GM12878 (cell line): Measurements from ENCODE around the gene RASGRF1. TPM values are rescaled to one million over a fixed set of nuclear protein-coding genes. Genes with fewer than 3 reads are reported as not detected.

Experiments used
- BACH1 ChIP-seq: fragments of 450-650 bp; IDR thresholded peaks from 2 replicates; pipeline ENCODE4 v1.6.1; 2017; ENCODE audit warnings: mild to moderate bottlenecking, borderline replicate concordance
- DPF2 ChIP-seq: fragments of 450-650 bp; IDR thresholded peaks from 2 replicates; pipeline ENCODE4 v1.6.1; 2017; ENCODE audit warnings: mild to moderate bottlenecking
- JUND ChIP-seq: IDR thresholded peaks from 2 replicates; pipeline ENCODE4 v1.6.1; 2012; ENCODE audit warnings: low read depth, mild to moderate bottlenecking, low read length, improper control_type of control experiment, moderate library complexity
- MTA2 ChIP-seq: fragments of 450-650 bp; IDR thresholded peaks from 2 replicates; pipeline ENCODE4 v1.6.1; 2016; ENCODE audit warnings: low read depth, mild to moderate bottlenecking, moderate library complexity
- NRF1 ChIP-seq: conservative IDR thresholded peaks from 2 replicates; pipeline ENCODE4 v1.6.1; 2011; ENCODE audit warnings: mild to moderate bottlenecking, low read depth, low read length, improper control_type of control experiment
- PAX5 ChIP-seq: IDR thresholded peaks from 2 replicates; pipeline ENCODE4 v1.6.1; 2011; ENCODE audit warnings: low read depth, low read length, borderline replicate concordance
- POLR2AphosphoS5 ChIP-seq: IDR thresholded peaks from 2 replicates; pipeline ENCODE4 v1.6.1; 2011; ENCODE audit warnings: mild to moderate bottlenecking, low read length, inconsistent platforms
- SREBF1 ChIP-seq: IDR thresholded peaks from 2 replicates; pipeline ENCODE4 v1.6.1; 2012; ENCODE audit warnings: mild to moderate bottlenecking, low read length
- SREBF2 ChIP-seq: IDR thresholded peaks from 2 replicates; pipeline ENCODE4 v1.6.1; 2012; ENCODE audit warnings: mild to moderate bottlenecking, low read length
- STAT1 ChIP-seq: fragments of 450-650 bp; conservative IDR thresholded peaks from 2 replicates; pipeline ENCODE4 v1.6.1; 2014; ENCODE audit warnings: antibody characterized with exemption, mild to moderate bottlenecking
- polyA plus RNA-seq, 11 experiments: library from polyadenylated mRNA; depleted of rRNA in 4 of 11; unstranded in 6 of 11; stranded (reverse) in 5 of 11; fragments of >200 nt; fragmentation: Nextera tagmentation in 4 of 11; fragmentation: Illumina TruSeq in 1 of 11; extraction: Ambion mirVana in 4 of 11; extraction: Trizol in 1 of 11; gene quantifications; 1 replicate in 1 of 11; 2 replicates in 10 of 11; pipeline versions ENCODE4 v1.2.1 to v1.2.3, GENCODE V29; 2011 to 2016; ENCODE audit warnings: inconsistent platforms in 2 of 11, missing spikeins in 2 of 11, low read depth in 1 of 11
- total RNA-seq, 4 experiments: library from RNA; depleted of rRNA in 3 of 4; stranded (reverse); fragments of >200 nt in 3 of 4; fragmentation: Illumina TruSeq in 1 of 4; extraction: Trizol in 1 of 4; gene quantifications; 2 replicates each; pipeline versions ENCODE4 v1.2.1 to v1.2.3, GENCODE V29; 2013 to 2021
- TF ChIP-seq, protein P1 (sequence below): fragments of 450-650 bp; IDR thresholded peaks from 2 replicates; pipeline ENCODE4 v1.6.1; 2016; ENCODE audit warnings: mild to moderate bottlenecking, moderate library complexity, borderline replicate concordance
- TF ChIP-seq, protein P2 (sequence below): fragments of 450-650 bp; IDR thresholded peaks from 2 replicates; pipeline ENCODE4 v1.6.1; 2017; ENCODE audit warnings: mild to moderate bottlenecking, low read depth, inconsistent platforms; ENCODE audit not compliant: poor library complexity, severe bottlenecking
- TF ChIP-seq, protein P3 (sequence below): IDR thresholded peaks from 2 replicates; pipeline ENCODE4 v1.6.1; 2011; ENCODE audit warnings: low read depth, low read length, improper control_type of control experiment, borderline replicate concordance
- TF ChIP-seq, protein P4 (sequence below): fragments of 450-650 bp; formaldehyde crosslinking; IDR thresholded peaks from 2 replicates; pipeline ENCODE4 v1.5.0; 2022; ENCODE audit warnings: mild to moderate bottlenecking, missing genetic modification characterization
- TF ChIP-seq, protein P5 (sequence below): fragments of 450-650 bp; IDR thresholded peaks from 2 replicates; pipeline ENCODE4 v1.6.1; 2017; ENCODE audit warnings: antibody characterized with exemption, mild to moderate bottlenecking, moderate library complexity

Gene RASGRF1
- total and polyA plus RNA-seq, 10 of the 15 experiments (the other 5 are each of a cell fraction or from before 2014, with no cell fraction given): 0.20 to 1.9 (median 0.86) TPM

DNA sequence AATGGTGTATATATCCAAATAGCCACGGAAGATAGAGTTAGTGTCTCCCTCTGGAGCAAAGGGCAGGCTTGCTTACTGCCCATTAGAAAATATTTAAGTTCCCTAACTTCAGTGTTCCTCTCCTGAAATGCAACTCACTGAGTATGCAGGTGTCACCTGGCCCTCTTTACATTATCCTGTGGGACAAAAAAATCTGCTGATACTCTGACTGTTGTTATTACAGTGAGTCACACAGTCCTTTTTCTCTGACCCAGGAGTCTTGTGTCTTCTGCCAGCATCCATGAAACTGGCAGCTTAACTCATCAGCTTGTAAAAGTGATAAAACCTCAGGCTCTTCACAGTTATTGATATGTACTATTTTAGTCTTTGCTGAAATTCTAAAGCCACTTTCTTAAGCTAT, 42.2 kb upstream of the RASGRF1 start (continued):
- TF ChIP-seq, protein P1, sequence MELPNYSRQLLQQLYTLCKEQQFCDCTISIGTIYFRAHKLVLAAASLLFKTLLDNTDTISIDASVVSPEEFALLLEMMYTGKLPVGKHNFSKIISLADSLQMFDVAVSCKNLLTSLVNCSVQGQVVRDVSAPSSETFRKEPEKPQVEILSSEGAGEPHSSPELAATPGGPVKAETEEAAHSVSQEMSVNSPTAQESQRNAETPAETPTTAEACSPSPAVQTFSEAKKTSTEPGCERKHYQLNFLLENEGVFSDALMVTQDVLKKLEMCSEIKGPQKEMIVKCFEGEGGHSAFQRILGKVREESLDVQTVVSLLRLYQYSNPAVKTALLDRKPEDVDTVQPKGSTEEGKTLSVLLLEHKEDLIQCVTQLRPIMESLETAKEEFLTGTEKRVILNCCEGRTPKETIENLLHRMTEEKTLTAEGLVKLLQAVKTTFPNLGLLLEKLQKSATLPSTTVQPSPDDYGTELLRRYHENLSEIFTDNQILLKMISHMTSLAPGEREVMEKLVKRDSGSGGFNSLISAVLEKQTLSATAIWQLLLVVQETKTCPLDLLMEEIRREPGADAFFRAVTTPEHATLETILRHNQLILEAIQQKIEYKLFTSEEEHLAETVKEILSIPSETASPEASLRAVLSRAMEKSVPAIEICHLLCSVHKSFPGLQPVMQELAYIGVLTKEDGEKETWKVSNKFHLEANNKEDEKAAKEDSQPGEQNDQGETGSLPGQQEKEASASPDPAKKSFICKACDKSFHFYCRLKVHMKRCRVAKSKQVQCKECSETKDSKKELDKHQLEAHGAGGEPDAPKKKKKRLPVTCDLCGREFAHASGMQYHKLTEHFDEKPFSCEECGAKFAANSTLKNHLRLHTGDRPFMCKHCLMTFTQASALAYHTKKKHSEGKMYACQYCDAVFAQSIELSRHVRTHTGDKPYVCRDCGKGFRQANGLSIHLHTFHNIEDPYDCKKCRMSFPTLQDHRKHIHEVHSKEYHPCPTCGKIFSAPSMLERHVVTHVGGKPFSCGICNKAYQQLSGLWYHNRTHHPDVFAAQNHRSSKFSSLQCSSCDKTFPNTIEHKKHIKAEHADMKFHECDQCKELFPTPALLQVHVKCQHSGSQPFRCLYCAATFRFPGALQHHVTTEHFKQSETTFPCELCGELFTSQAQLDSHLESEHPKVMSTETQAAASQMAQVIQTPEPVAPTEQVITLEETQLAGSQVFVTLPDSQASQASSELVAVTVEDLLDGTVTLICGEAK: no peak
- TF ChIP-seq NRF1 (no peak), MTA2 (no peak), SREBF1 (no peak), BACH1 (no peak), SREBF2 (no peak), POLR2AphosphoS5 (no peak), DPF2 (no peak), JUND (no peak), STAT1 (no peak), PAX5 (no peak)
- TF ChIP-seq, protein P2, sequence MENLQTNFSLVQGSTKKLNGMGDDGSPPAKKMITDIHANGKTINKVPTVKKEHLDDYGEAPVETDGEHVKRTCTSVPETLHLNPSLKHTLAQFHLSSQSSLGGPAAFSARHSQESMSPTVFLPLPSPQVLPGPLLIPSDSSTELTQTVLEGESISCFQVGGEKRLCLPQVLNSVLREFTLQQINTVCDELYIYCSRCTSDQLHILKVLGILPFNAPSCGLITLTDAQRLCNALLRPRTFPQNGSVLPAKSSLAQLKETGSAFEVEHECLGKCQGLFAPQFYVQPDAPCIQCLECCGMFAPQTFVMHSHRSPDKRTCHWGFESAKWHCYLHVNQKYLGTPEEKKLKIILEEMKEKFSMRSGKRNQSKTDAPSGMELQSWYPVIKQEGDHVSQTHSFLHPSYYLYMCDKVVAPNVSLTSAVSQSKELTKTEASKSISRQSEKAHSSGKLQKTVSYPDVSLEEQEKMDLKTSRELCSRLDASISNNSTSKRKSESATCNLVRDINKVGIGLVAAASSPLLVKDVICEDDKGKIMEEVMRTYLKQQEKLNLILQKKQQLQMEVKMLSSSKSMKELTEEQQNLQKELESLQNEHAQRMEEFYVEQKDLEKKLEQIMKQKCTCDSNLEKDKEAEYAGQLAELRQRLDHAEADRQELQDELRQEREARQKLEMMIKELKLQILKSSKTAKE: no peak
- TF ChIP-seq, protein P3, sequence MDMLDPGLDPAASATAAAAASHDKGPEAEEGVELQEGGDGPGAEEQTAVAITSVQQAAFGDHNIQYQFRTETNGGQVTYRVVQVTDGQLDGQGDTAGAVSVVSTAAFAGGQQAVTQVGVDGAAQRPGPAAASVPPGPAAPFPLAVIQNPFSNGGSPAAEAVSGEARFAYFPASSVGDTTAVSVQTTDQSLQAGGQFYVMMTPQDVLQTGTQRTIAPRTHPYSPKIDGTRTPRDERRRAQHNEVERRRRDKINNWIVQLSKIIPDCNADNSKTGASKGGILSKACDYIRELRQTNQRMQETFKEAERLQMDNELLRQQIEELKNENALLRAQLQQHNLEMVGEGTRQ: no peak
- TF ChIP-seq, protein P4, sequence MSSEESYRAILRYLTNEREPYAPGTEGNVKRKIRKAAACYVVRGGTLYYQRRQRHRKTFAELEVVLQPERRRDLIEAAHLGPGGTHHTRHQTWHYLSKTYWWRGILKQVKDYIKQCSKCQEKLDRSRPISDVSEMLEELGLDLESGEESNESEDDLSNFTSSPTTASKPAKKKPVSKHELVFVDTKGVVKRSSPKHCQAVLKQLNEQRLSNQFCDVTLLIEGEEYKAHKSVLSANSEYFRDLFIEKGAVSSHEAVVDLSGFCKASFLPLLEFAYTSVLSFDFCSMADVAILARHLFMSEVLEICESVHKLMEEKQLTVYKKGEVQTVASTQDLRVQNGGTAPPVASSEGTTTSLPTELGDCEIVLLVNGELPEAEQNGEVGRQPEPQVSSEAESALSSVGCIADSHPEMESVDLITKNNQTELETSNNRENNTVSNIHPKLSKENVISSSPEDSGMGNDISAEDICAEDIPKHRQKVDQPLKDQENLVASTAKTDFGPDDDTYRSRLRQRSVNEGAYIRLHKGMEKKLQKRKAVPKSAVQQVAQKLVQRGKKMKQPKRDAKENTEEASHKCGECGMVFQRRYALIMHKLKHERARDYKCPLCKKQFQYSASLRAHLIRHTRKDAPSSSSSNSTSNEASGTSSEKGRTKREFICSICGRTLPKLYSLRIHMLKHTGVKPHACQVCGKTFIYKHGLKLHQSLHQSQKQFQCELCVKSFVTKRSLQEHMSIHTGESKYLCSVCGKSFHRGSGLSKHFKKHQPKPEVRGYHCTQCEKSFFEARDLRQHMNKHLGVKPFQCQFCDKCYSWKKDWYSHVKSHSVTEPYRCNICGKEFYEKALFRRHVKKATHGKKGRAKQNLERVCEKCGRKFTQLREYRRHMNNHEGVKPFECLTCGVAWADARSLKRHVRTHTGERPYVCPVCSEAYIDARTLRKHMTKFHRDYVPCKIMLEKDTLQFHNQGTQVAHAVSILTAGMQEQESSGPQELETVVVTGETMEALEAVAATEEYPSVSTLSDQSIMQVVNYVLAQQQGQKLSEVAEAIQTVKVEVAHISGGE (CRISPR knock-in tag): no peak
- TF ChIP-seq, protein P5, sequence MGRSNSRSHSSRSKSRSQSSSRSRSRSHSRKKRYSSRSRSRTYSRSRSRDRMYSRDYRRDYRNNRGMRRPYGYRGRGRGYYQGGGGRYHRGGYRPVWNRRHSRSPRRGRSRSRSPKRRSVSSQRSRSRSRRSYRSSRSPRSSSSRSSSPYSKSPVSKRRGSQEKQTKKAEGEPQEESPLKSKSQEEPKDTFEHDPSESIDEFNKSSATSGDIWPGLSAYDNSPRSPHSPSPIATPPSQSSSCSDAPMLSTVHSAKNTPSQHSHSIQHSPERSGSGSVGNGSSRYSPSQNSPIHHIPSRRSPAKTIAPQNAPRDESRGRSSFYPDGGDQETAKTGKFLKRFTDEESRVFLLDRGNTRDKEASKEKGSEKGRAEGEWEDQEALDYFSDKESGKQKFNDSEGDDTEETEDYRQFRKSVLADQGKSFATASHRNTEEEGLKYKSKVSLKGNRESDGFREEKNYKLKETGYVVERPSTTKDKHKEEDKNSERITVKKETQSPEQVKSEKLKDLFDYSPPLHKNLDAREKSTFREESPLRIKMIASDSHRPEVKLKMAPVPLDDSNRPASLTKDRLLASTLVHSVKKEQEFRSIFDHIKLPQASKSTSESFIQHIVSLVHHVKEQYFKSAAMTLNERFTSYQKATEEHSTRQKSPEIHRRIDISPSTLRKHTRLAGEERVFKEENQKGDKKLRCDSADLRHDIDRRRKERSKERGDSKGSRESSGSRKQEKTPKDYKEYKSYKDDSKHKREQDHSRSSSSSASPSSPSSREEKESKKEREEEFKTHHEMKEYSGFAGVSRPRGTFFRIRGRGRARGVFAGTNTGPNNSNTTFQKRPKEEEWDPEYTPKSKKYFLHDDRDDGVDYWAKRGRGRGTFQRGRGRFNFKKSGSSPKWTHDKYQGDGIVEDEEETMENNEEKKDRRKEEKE: no peak
